CD4-positive, alpha-beta T cell treated with Interleukin-15 for 1 hour (primary cell): Measurements from ENCODE around the gene KIAA1217.

Experiments used
- DNase-seq: peaks from one replicate; pipeline ENCODE4 v3.0.0-alpha.2; 2020

The KIAA1217 gene

DNA sequence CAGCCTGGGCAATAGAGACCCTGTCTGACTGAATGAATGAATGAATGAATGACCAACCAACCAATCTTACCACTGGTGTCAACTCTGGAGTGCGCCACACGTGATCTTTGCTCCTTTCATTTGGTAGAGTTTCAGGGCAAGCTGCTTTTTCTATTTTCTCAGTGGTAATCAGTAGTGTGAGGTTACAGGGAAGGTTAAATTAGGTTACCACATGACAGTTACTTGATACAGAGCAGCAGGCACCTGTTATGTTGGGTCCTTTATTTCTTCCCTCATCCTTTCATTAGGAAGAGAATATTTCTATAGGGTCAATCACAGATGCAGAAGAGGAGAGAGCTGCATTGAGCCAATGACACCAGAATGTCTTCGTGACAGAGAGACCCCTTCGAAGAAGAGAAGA lies 167.8 kb downstream of the KIAA1217 start:
- DNase-seq, result no peak

DNA sequence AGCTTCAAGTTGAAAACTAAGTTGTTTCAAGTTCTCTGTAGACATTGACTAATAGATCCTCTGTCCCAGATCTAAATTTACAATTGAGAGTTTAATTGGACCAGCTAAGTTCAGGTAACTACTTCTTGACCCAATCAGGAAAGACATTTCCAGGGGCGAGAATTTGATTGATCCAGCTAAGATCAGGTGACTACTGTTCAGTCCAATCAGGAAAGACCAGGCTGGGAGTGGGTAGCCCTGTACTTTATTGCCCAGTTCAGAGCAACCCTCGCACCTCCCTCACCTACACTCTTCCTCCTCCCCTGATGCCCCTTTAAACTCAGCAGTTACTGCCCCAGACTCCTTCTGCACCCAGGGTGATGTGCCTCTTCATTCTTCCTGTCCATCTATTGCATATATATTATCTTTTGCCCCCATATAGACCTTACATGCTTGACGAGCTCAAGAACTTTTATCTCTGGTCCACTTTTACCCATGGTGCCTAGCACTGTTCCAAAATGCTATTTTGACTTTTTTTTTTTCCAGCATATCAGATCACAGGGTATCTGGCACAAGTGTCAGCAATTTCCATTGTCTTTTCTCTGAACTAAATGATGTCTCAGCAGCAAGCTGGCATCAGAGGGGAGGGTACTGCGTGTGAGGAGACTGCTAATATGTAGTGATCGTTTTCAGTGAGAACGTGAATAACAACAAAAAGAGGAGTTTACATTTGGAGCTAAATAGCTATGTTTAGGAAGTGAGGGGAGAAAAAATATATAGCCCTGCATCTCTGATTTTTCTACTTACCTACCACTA lies 169.4 kb downstream of the KIAA1217 start:
- DNase-seq, result no peak

DNA sequence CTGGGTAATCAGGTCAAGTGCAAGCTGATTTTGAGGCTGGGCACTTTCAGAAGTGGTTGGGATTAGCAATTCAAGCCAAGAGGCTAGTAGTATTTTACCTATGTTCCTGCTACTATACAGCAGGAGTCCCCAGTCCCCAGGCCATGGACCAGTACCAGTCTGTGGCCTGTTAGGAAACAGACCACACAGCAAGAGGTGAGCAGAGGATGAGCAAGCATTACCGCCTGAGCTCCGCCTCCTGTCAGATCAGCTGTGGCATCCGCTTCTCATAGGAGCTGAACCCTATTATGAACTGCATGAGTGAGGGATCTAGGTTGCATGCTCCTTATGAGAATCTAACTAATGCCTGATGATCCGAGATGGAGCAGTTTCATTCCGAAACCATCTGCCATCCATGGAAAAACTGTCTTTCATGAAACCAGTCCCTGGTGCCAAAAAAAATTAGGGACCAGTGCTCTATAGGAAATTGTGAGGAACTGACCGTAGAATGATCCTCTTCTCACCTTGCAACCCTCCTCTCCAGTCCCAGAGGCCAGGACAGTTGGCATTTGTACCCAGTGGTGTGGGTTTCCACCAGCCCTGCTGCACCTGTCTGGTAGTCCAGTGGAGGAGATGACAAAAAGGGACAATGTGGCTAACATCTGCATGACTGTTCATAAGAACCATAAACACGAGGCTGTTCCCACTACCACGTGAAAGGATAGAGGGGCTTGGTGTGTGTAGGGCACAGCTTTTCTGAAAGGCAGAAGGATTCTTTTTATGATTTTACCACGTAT lies 172.5 kb downstream of the KIAA1217 start:
- DNase-seq, result no peak

- DNase-seq, result no peak
Observed at GRCh38 chr10:24382045-24382444, 173.1 kb downstream of the KIAA1217 start.

DNA sequence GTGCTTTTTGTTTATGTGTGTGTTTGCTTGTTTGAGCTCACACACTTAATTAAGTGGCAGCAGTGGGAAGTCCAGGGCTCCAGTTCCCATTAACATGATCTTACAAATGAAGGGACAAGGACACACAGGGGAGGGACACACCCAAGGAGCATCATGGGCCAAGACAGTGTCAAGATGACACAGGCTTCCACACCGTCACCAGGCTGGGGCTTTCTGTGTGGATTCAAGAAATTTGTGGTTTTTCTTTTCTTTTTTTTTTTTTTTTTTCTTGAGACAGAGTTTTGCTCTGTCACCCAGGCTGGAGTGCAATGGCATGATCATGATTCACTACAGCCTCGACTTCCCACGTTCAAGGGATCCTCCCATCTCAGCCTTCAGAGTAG lies 173.6 kb downstream of the KIAA1217 start:
- no peak for DNase-seq

DNA sequence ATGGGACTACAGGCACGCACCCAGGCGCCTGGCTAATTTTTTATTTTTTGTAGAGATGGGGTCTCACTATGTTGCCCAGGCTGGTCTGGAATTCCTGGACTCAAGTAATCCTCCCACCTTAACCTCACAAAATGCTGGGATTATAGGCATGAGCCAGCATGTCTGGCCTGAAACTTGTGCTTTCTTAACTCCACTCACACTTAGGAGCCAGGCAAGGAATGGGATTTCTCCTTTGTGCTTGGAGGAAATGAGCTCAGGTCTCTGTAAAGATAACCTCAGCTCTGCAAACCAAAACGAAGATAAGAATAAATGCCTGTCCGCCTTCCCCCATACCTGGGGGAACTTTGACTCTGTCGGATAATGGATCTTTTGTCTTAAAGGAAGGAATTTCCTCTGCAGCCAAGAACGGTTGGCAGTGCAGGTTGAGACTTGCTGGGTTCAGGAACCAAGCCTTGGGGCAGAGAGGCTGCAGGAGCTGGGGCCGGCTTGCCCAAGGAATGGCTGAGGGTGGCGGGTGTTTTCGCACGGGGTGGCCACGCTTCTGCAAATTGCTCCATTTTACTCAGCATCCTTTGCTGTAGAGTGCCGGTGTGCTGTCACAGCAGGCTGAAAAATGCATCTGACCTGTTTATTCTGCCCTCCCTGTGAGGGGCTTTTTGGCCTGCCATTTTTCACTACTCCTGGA lies 174.2 kb downstream of the KIAA1217 start:
- no peak for DNase-seq

- peak; percentile 17 for DNase-seq
Observed at GRCh38 chr10:24383681-24384106, 174.8 kb downstream of the KIAA1217 start.

- DNase-seq, result no peak
Observed at GRCh38 chr10:24384954-24385353, 176.0 kb downstream of the KIAA1217 start.

GRCh38 chr10:24385776-24386175 lies 176.8 kb downstream of the KIAA1217 start:
- DNase-seq, result no peak

GRCh38 chr10:24390146-24390700 lies 181.3 kb downstream of the KIAA1217 start:
- DNase-seq, result no peak

DNA sequence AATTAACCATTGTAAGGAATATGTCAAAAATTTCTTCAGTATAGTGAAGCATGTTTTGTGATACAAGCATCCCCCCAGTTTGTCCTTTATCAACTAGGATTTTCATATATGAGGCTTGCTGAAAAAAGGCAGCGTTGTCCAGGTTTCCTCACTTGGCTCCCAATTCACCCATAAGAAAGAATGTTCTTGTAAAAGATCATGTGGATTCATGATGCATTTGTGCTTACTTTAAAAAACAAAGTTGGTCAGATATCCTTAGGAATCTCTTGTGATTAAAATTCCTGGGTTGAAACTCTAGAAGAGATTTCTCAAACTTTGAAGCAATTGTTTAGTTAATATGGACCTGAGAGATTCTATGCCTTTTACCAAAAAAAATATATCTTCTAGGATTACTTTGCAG lies 181.8 kb downstream of the KIAA1217 start:
- no peak for DNase-seq

- DNase-seq, result no peak
Observed at GRCh38 chr10:24393201-24393600, 184.3 kb downstream of the KIAA1217 start.

DNA sequence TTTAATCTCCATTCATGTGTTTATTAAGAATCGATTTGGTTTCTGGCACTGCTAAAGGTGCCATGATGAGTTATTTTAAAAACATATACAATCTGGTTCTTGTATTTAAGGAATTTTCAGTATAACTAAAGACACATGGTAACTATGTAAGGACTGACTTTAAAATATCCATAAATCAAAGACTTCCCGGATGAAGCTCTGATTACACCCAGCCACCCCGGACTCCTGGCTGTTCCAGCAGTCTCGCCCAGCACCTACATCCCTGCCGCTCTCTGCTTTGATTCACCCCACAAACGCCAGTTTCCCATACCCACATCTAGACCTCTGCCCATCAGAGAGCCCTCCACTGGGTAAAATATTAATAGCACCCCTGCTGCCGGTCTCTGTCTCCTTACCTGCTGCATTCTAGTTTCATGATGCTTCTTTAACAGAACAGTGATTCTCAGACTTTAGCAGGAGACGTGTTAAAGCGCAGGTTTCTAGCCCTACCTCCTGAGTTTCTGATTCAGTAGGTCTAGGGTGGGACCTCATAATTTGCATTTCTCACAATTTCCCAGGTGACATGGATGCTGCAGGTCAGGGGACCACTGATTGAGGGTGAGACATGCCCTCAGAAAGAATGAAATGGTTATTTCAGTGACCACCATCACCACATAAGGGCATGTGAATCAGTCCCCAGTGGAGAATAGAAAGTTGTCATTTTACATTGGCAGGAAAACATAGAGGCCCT lies 185.7 kb downstream of the KIAA1217 start:
- no peak for DNase-seq

- DNase-seq, result no peak
Observed at GRCh38 chr10:24396396-24396795, 187.5 kb downstream of the KIAA1217 start.

DNA sequence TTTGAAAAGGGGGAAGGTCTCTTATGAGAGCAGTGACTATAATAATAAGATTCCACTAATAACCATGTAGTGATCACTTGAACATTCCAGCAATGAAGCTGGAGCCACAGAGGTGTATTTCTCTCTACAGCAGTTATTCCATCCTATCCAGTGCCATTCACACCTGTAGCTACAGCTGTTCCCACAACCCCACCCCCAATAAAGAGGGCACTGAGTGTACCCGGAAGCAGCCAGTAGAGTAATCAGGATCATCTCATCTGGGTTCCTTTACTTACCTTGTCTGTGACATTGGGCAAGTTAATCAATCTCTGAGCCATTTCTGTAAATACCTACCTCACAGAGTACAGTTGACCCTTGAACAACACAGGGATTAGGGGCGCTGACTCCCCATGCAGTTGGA lies 188.7 kb downstream of the KIAA1217 start:
- no peak for DNase-seq

- no peak for DNase-seq
Observed at GRCh38 chr10:24404567-24404966, 195.6 kb downstream of the KIAA1217 start.

GRCh38 chr10:24405635-24406034 lies 196.7 kb downstream of the KIAA1217 start:
- no peak for DNase-seq

DNA sequence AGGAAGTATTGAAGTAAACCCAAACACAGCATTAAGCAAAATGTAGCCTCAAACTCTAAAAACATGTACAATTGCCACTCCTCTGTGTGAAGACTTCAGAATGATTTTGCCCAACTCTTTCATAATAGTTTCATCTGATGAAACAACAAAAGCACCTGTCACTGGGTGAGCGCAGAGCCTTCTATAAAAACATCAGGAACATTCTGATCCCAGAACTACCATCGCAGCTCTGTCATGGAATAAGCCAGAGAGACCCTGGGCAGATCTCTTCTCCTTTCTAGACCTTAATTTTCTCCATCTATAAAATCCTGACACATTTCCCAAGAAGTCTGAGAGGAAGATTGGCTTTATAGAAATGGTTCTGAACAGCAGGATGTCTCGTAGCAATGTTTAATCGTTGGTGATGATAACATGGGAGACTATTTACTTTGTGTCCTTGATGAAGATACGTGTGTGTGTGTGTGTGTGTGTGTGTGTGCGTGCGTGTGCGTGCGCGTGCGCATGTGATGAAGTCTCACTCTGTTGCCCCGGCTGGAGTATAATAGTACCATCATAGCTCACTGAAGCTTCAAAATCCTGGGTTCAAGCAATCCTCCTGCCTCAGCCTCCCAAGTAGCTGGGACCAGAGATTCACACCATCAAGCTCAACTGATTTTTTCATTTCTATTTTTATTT lies 198.0 kb downstream of the KIAA1217 start:
- no peak for DNase-seq

GRCh38 chr10:24407928-24408327 lies 199.0 kb downstream of the KIAA1217 start:
- DNase-seq, result no peak

DNA sequence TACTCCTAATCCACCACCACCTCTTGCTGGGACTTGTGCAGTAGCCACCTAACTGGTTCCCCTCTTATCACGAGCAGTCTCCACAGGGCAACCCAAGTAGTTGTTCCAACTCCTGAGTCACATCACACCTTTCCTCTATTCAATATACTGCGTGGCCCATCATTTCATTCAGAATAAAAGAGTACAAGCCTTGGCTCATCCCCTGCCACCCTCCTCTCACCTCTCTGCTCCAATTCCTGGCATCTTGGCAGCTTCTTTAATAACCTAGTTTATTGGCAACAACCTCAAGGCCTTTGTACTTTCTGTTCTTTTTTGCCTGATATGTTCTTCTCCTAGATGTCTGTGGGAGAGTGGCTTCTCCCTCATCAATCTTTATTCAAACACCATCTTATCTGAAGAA lies 199.4 kb downstream of the KIAA1217 start:
- no peak for DNase-seq

DNA sequence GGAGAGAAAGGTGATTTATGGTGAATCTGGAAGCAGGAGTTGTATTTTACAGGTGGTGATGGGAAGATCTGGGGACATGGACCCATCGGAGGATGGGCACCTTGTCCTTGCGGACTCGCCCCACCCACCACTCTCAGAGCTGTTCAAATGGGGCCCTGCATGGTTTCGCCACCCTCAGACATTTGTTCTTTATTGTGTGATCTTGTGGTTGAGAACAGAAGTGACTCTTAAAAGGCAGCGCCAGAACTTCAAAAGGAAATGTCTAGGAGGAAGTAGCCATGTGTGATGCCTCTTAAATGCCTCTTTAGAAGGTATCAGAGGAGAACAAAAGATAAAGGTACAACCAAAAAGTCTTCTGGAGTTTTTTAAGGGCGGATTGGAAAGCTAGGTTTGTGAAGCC lies 205.7 kb downstream of the KIAA1217 start:
- DNase-seq, result no peak
